Muscle of leg (tissue), 16 donors: ENCODE measurements around the gene OAS1. TPM values are rescaled to one million over a fixed set of nuclear protein-coding genes. Genes with fewer than 3 reads are reported as not detected.
A peak's percentile ranks its signal among the peaks of the same experiment; 100 is the strongest.

Source experiments
- DNase-seq: peaks from one replicate; pipeline ENCODE4 v3.0.0; 2013
- H3K27ac ChIP-seq: one replicate; pipeline ENCODE4 v1.5.1; 2013; ENCODE audit warnings: mild to moderate bottlenecking, low read length, control low read depth
- H3K27me3 ChIP-seq: one replicate; pipeline ENCODE4 v1.6.1; 2013; ENCODE audit warnings: low read length; ENCODE audit not compliant: control insufficient read depth, insufficient read depth
- H3K36me3 ChIP-seq: one replicate; pipeline ENCODE4 v1.6.1; 2013; ENCODE audit warnings: low read length; ENCODE audit not compliant: control insufficient read depth, insufficient read depth
- H3K4me1 ChIP-seq: one replicate; pipeline ENCODE4 v1.6.1; 2013; ENCODE audit warnings: low read length; ENCODE audit not compliant: control insufficient read depth, insufficient read depth
- H3K4me3 ChIP-seq: one replicate; pipeline ENCODE4 v1.5.1; 2013; ENCODE audit warnings: low read length, control low read depth
- H3K9me3 ChIP-seq: replicated peaks from 2 replicates; pipeline ENCODE4 v1.6.1; 2013; ENCODE audit warnings: low read depth, low read length; ENCODE audit not compliant: control insufficient read depth
- whole genome bisulfite sequencing: methylation state at CpG from one replicate; pipeline ENCODE4 v1.1.5; 2013; ENCODE audit warnings: missing lambda C conversion rate; ENCODE audit not compliant: insufficient coverage; 5-methylcytosine and 5-hydroxymethylcytosine counted together
- long read RNA-seq, 11 donors: transcript quantifications; one replicate each; lab custom pipeline, GENCODE V29; 2026
- polyA plus RNA-seq, 8 donors: library from polyadenylated mRNA; unstranded; fragments of 120-200 nt; gene quantifications; one replicate each; pipeline versions ENCODE4 v1.2.1 to v1.2.3, GENCODE V29; 2013; ENCODE audit warnings: inconsistent platforms in 1 of 8, low replicate concordance in 1 of 8; ENCODE audit not compliant: insufficient read length in 8 of 8, insufficient read depth in 1 of 8
- total RNA-seq: library from RNA; stranded (reverse); fragments of 120-200 nt; gene quantifications from one replicate; pipeline ENCODE4 v1.2.4, GENCODE V29; 2013

OAS1 gene
- total RNA-seq: 3.6 TPM
- 1 to 10 TPM; 1.9 to 3.9 (median 3.2) TPM for polyA plus RNA-seq
- long read RNA-seq, donor 1, partial matches to known transcripts: 0 of 1 reads
- long read RNA-seq, donor 1, other reads (novel, unspliced or antisense): 0 of 1 reads
- long read RNA-seq, donor 2: 0 reads
- long read RNA-seq, donor 3: 0 reads
- long read RNA-seq, donor 4, partial matches to known transcripts: 0 of 2 reads
- long read RNA-seq, donor 4, other reads (novel, unspliced or antisense): 0 of 2 reads
- long read RNA-seq, donor 5, partial matches to known transcripts: 0 of 3 reads
- long read RNA-seq, donor 5, other reads (novel, unspliced or antisense): 0 of 3 reads
- long read RNA-seq, donor 6, partial matches to known transcripts: 0 of 1 reads
- long read RNA-seq, donor 6, other reads (novel, unspliced or antisense): 0 of 1 reads
- long read RNA-seq, donor 7: 0 reads
- long read RNA-seq, donor 8: 0 reads
- long read RNA-seq, donor 9: 0 reads
- long read RNA-seq, donor 10, partial matches to known transcripts: 0 of 1 reads
- long read RNA-seq, donor 10, other reads (novel, unspliced or antisense): 0 of 1 reads
- long read RNA-seq, donor 11: 0 reads

- peaks cover 1% of the 10 kb centered on the region for H3K9me3 ChIP-seq
- H3K27ac ChIP-seq: peak within 1 kb of the TSS; percentile 80
- peak within 1 kb of the TSS; percentile 62 for H3K4me3 ChIP-seq
- H3K36me3 ChIP-seq: peaks cover 13% of the 10 kb centered on the region
- WGBS: 33% methylated on average over 3 of the region's 4 CpGs
- peaks cover 8% of the 10 kb centered on the region for H3K4me1 ChIP-seq
- no peaks in the 10 kb centered on the region for H3K27me3 ChIP-seq
- peak; percentile 84 for DNase-seq
Measured at GRCh38 chr12:112906712-112907414, at the start of gene OAS1. TSS of gene OAS1 (plus strand) at chr12:112906962. CDS start at chr12:112907040, 78 bp downstream.

DNA sequence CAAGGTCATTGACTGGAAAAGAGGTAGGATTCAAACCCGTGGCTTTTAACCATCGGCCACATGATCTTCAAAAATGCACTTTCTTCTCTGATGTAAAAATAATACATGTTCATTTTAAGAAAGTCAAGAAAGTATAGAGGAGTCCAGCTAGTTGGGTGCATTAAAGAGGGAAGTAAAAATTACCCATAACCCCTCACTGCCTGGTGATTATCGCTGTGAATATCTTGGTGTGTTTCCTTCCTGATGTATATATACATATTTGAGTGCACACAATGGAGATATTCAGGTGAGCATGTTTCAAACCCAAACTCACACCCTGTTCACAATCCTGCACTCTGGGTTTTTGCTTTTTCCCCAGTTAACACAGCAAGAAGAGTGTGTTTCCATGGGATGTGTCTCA, 47.5 kb upstream of the OAS1 start:
- no peak for DNase-seq
- Histone ChIP-seq H3K27ac (no peak overlapping the region), H3K4me1 (no peaks in the 10 kb centered on the region), H3K9me3 (no peaks in the 10 kb centered on the region), H3K4me3 (no peak overlapping the region), H3K27me3 (peaks cover 6% of the 10 kb centered on the region), H3K36me3 (no peaks in the 10 kb centered on the region)
- no CpG with 5 or more reads among the region's 3 CpGs for WGBS

- H3K27me3 ChIP-seq: peaks cover 6% of the 10 kb centered on the region
- DNase-seq: no peak
- WGBS: 37% methylated on average over 2 of the region's 5 CpGs
Measured at GRCh38 chr12:112860181-112860580, 46.6 kb upstream of the OAS1 start.

DNA sequence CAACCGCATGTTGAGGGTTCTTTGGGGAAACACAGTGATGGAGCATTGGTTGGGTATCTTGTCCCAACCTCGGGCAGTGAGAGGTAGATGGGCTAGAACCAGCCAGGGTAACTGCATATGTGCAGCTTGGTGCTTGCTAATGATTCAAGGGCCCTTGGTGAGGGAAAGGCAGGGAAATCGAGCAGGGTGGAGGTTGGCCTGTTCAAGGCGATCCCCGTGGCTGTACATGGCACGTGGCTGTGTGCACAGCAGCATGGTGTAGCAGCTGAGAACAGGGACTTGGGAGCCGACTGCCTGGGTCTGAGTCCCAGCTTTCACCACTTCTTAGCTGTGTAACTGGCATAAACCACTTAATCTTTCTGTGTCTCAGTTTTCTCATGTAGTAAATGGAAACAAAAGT, 45.5 kb upstream of the OAS1 start:
- no peak overlapping the region for H3K4me3 ChIP-seq
- H3K27ac ChIP-seq: no peak overlapping the region
- 77% methylated on average over 5 of the region's 7 CpGs for WGBS
- no peaks in the 10 kb centered on the region for H3K9me3 ChIP-seq
- DNase-seq: no peak
- H3K27me3 ChIP-seq: peaks cover 4% of the 10 kb centered on the region
- no peaks in the 10 kb centered on the region for H3K4me1 ChIP-seq
- H3K36me3 ChIP-seq: no peaks in the 10 kb centered on the region

More at GRCh38 chr12:112860181-112860580, 46.6 kb upstream of the OAS1 start:
- Histone ChIP-seq H3K4me3 (no peak overlapping the region), H3K9me3 (no peaks in the 10 kb centered on the region), H3K36me3 (no peaks in the 10 kb centered on the region), H3K4me1 (no peaks in the 10 kb centered on the region), H3K27ac (no peak overlapping the region)

- Histone ChIP-seq H3K36me3 (no peaks in the 10 kb centered on the region), H3K27me3 (peaks cover 8% of the 10 kb centered on the region), H3K27ac (no peak overlapping the region), H3K4me3 (no peak overlapping the region), H3K9me3 (no peaks in the 10 kb centered on the region), H3K4me1 (no peaks in the 10 kb centered on the region)
- 67% methylated on average over 4 of the region's 11 CpGs for WGBS
- DNase-seq: no peak
Measured at GRCh38 chr12:112862636-112863290, 44.0 kb upstream of the OAS1 start.

- H3K4me3 ChIP-seq: no peak overlapping the region
- no peaks in the 10 kb centered on the region for H3K4me1 ChIP-seq
- no peaks in the 10 kb centered on the region for H3K9me3 ChIP-seq
- 38% methylated on average over 2 of the region's 5 CpGs for WGBS
- no peaks in the 10 kb centered on the region for H3K36me3 ChIP-seq
- peaks cover 5% of the 10 kb centered on the region for H3K27me3 ChIP-seq
- DNase-seq: no peak
- no peak overlapping the region for H3K27ac ChIP-seq
Measured at GRCh38 chr12:112868459-112869041, 38.2 kb upstream of the OAS1 start.

DNA sequence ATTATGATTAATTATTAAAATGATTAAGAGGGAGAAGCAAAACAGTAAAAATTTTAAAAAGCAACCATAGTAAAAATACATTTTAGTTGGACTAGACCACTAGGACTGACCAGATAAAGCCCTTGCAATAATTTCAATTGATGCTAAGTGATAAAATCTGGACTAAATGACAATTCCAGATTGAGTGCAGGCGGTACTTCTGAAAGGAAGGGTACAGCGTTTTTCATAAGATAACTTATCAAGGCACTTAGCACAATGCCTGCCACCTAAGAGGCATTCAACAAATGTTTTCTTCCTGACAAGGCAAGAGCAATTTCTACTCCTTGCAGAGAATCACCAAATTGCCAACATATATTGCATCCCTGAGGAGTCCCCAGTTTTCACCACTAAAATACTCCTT, 37.7 kb upstream of the OAS1 start:
- H3K4me3 ChIP-seq: no peak overlapping the region
- H3K36me3 ChIP-seq: no peaks in the 10 kb centered on the region
- DNase-seq: no peak
- no CpG with 5 or more reads among the region's 2 CpGs for WGBS
- H3K9me3 ChIP-seq: no peaks in the 10 kb centered on the region
- peaks cover 5% of the 10 kb centered on the region for H3K27me3 ChIP-seq
- no peak overlapping the region for H3K27ac ChIP-seq
- no peaks in the 10 kb centered on the region for H3K4me1 ChIP-seq

- DNase-seq: no peak
- WGBS: 73% methylated on average over 11 of the region's 12 CpGs
Measured at GRCh38 chr12:112869778-112870177, 37.0 kb upstream of the OAS1 start.

DNA sequence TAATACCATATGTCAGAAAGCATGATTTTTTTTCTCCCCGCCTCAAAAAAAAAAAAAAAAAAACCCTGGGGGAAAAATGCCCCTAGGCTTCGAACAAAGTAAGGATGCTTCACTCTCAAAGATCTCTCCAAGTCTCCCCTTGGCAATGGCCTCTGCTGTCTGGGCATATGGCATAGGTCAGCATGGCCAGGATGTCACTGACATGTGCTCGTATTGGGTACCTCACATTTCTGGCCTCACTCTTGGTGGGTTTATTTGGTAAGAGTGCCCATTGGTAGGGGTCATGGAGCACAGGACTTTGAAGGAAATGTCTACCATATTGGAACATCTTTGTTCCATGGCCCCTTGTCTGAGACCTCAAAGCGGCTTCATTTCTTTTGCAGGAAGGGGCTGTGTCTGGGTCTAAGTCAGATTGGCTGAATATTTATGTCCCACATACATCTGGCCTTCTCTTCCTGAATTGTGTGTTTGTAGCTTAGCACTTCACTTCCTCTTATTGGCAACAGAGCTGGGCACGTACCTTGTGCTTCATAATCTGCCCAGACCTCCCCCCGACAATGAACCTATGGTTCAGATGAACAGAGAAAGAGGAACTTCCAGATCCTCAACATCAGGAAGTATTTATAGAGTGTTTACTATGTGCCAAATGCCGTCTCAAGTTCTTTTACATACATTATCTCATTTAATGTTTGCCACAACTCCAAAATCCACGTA, 36.3 kb upstream of the OAS1 start:
- WGBS: 80% methylated on average over 1 of the region's 8 CpGs
- H3K27ac ChIP-seq: no peak overlapping the region
- peak; percentile 50 for DNase-seq
- H3K27me3 ChIP-seq: peaks cover 6% of the 10 kb centered on the region
- H3K4me1 ChIP-seq: no peaks in the 10 kb centered on the region
- H3K9me3 ChIP-seq: no peaks in the 10 kb centered on the region
- H3K36me3 ChIP-seq: no peaks in the 10 kb centered on the region
- H3K4me3 ChIP-seq: no peak overlapping the region

More at GRCh38 chr12:112869778-112870177, 37.0 kb upstream of the OAS1 start:
- Histone ChIP-seq H3K9me3 (no peaks in the 10 kb centered on the region), H3K4me3 (no peak overlapping the region), H3K4me1 (no peaks in the 10 kb centered on the region), H3K36me3 (no peaks in the 10 kb centered on the region), H3K27ac (no peak overlapping the region), H3K27me3 (peaks cover 5% of the 10 kb centered on the region)
